Keratinocyte (primary cell): ENCODE data around the gene TLL2. TPM values are rescaled to one million over a fixed set of nuclear protein-coding genes. Genes with fewer than 3 reads are reported as not detected.

Experiments
- DNase-seq: peaks from one replicate; pipeline ENCODE4 v3.0.0-alpha.2; 2011; ENCODE audit warnings: low read depth, missing footprints, low spot score
- FAIRE-seq: peaks from 2 replicates; lab custom pipeline; 2011; peaks lifted over from hg19 to GRCh38; lab: Jason Lieb, UNC
- H2AFZ ChIP-seq: 2 replicates; pipeline ENCODE4 v1.6.0; 2012; ENCODE audit warnings: low read length, control low read depth, inconsistent platforms; ENCODE audit not compliant: control insufficient read depth
- H3K27ac ChIP-seq: 2 replicates; pipeline ENCODE4 v1.5.1; 2011; ENCODE audit warnings: low read length; ENCODE audit not compliant: control insufficient read depth, insufficient read depth
- H3K27me3 ChIP-seq: 3 replicates; pipeline ENCODE4 v1.6.0; 2011; ENCODE audit warnings: low read length; ENCODE audit not compliant: control insufficient read depth, insufficient read depth; ENCODE audit errors: extremely low read depth
- H3K36me3 ChIP-seq, 2 experiments: 2 replicates in 1 of 2; 3 replicates in 1 of 2; pipeline ENCODE4 v1.5.1; 2011; ENCODE audit warnings: low read length in 2 of 2, mild to moderate bottlenecking in 1 of 2; ENCODE audit not compliant: control insufficient read depth in 2 of 2, insufficient read depth in 2 of 2; ENCODE audit errors: extremely low read depth in 1 of 2
- H3K4me1 ChIP-seq: 3 replicates; pipeline ENCODE4 v1.5.1; 2011; ENCODE audit warnings: low read length; ENCODE audit not compliant: control insufficient read depth, insufficient read depth; ENCODE audit errors: extremely low read depth
- H3K4me2 ChIP-seq: 3 replicates; pipeline ENCODE4 v1.6.0; 2011; ENCODE audit warnings: low read depth, low read length; ENCODE audit not compliant: control insufficient read depth, insufficient read depth; ENCODE audit errors: extremely low read depth
- H3K4me3 ChIP-seq, 3 experiments: fragments of 200-600 bp in 1 of 3; sonication (generic) in 1 of 3; 2 replicates in 2 of 3; 3 replicates in 1 of 3; pipeline ENCODE4 v1.5.1; 2011 to 2016; ENCODE audit warnings: low read length in 3 of 3, mild to moderate bottlenecking in 3 of 3, control low read depth in 2 of 3, inconsistent platforms in 1 of 3, low read depth in 1 of 3, mixed read lengths in 1 of 3, mixed run types in 1 of 3, moderate library complexity in 1 of 3; ENCODE audit not compliant: control insufficient read depth in 2 of 3, insufficient read depth in 2 of 3; ENCODE audit errors: extremely low read depth in 1 of 3
- H3K79me2 ChIP-seq: 2 replicates; pipeline ENCODE4 v1.6.0; 2012; ENCODE audit warnings: low read length; ENCODE audit not compliant: control insufficient read depth, insufficient read depth
- H3K9ac ChIP-seq: 3 replicates; pipeline ENCODE4 v1.6.0; 2011; ENCODE audit warnings: low read length; ENCODE audit not compliant: control insufficient read depth, insufficient read depth; ENCODE audit errors: extremely low read depth
- H3K9me1 ChIP-seq: 3 replicates; pipeline ENCODE4 v1.6.0; 2011; ENCODE audit warnings: low read length; ENCODE audit not compliant: control insufficient read depth, insufficient read depth; ENCODE audit errors: extremely low read depth
- H3K9me3 ChIP-seq: 2 replicates; pipeline ENCODE4 v1.5.1; 2012; ENCODE audit warnings: low read depth, low read length; ENCODE audit not compliant: control insufficient read depth
- H4K20me1 ChIP-seq: 3 replicates; pipeline ENCODE4 v1.6.0; 2011; ENCODE audit warnings: low read length; ENCODE audit not compliant: control insufficient read depth, insufficient read depth; ENCODE audit errors: extremely low read depth
- CTCF ChIP-seq, 3 experiments: IDR thresholded peaks in 1 of 3; conservative IDR thresholded peaks in 1 of 3; optimal IDR thresholded peaks in 1 of 3; 2 replicates in 2 of 3; 3 replicates in 1 of 3; pipeline versions ENCODE3 to v1.5.1; 2011; ENCODE audit warnings: low read length in 3 of 3, mild to moderate bottlenecking in 3 of 3, moderate library complexity in 2 of 3, control low read depth in 1 of 3, inconsistent platforms in 1 of 3; ENCODE audit not compliant: insufficient read depth in 2 of 3; ENCODE audit errors: extremely low read depth in 1 of 3
- EZH2 ChIP-seq: IDR thresholded peaks from one replicate; pipeline ENCODE4 v1.6.1; 2012; ENCODE audit warnings: inconsistent platforms, mild to moderate bottlenecking, low read length, moderate library complexity
- dilution Hi-C: fragments of 300-500 bp; cut with MboI; formaldehyde crosslinking; loops from one replicate; pipeline ENCODE4 v1.7.0; 2020; ENCODE audit warnings: low sequenced_read_pairs; ENCODE audit not compliant: extremely low pct_ligation_motif_present
- polyA plus RNA-seq, 5 experiments: library from polyadenylated mRNA; depleted of rRNA in 3 of 5; stranded (reverse) in 3 of 5; stranded (forward) in 1 of 5; unstranded in 1 of 5; fragments of >200 nt; gene quantifications; 1 replicate in 1 of 5; 2 replicates in 3 of 5; 3 replicates in 1 of 5; pipeline versions ENCODE4 v1.2.1 to v1.2.3, GENCODE V29; 2011 to 2012; ENCODE audit warnings: missing spikeins in 2 of 5, low read depth in 1 of 5, low replicate concordance in 1 of 5

Gene TLL2
- polyA plus RNA-seq, 1 donor (not counting 4 experiments of a cell fraction or from before 2014, with no cell fraction given) = 0.83 TPM

- Histone ChIP-seq H3K9me1 (no peaks in the 10 kb centered on the region), H3K4me2 (no peak overlapping the region), H3K4me3 (no peak overlapping the region), H4K20me1 (no peaks in the 10 kb centered on the region), H3K27ac (no peak overlapping the region), H2AFZ (no peak overlapping the region), H3K9me3 (no peaks in the 10 kb centered on the region), H3K27me3 (peaks cover 20% of the 10 kb centered on the region), H3K36me3 (no peaks in the 10 kb centered on the region), H3K79me2 (no peaks in the 10 kb centered on the region), H3K9ac (no peak overlapping the region), H3K4me1 (no peaks in the 10 kb centered on the region)
- DNase-seq = no peak
- no peak for FAIRE-seq
- dilution Hi-C loops = no loop called here
- no peak for TF ChIP-seq EZH2
- TF ChIP-seq CTCF (optimal IDR thresholded peaks at IDR 0.05 in 1 of 3, IDR thresholded peaks at IDR 0.05 in 1 of 3, conservative IDR thresholded peaks at IDR 0.05 in 1 of 3; ENCODE audit: extremely low read depth in 1 of 3, insufficient read depth in 2 of 3, low read length in 3 of 3) = no peak
These were observed 111.1 kb downstream of the TLL2 start for GRCh38 chr10:96402417-96403305.

GRCh38 chr10:96401036-96401435, 112.7 kb downstream of the TLL2 start:
- FAIRE-seq (no peak), DNase-seq (no peak)
- no peak overlapping the region for H3K27ac ChIP-seq
- no peaks in the 10 kb centered on the region for H3K4me1 ChIP-seq
- no peaks in the 10 kb centered on the region for H4K20me1 ChIP-seq
- dilution Hi-C loops = no loop called here
- no peak overlapping the region for H3K4me3 ChIP-seq
- no peak overlapping the region for H2AFZ ChIP-seq
- no peaks in the 10 kb centered on the region for H3K9me3 ChIP-seq
- no peak overlapping the region for H3K4me2 ChIP-seq
- H3K27me3 ChIP-seq = peaks cover 29% of the 10 kb centered on the region
- H3K9me1 ChIP-seq = no peaks in the 10 kb centered on the region
- H3K36me3 ChIP-seq = no peaks in the 10 kb centered on the region
- TF ChIP-seq EZH2 (no peak), CTCF (optimal IDR thresholded peaks at IDR 0.05 in 1 of 3, IDR thresholded peaks at IDR 0.05 in 1 of 3, conservative IDR thresholded peaks at IDR 0.05 in 1 of 3; ENCODE audit: extremely low read depth in 1 of 3, insufficient read depth in 2 of 3, low read length in 3 of 3) (no peak)
- H3K79me2 ChIP-seq = no peaks in the 10 kb centered on the region
- H3K9ac ChIP-seq = no peak overlapping the region
